ENCODE measurements around the gene CUEDC2.

Gene CUEDC2

GRCh38 chr10:102412293-102412692 is 20.1 kb downstream of the CUEDC2 start:
- TF ChIP-seq CTCF (IDR thresholded peaks at IDR 0.05; ENCODE audit: low read depth, low read length) = no peak
- DNase-seq (ENCODE audit: extremely low read depth, low read depth) = no peak

DNA sequence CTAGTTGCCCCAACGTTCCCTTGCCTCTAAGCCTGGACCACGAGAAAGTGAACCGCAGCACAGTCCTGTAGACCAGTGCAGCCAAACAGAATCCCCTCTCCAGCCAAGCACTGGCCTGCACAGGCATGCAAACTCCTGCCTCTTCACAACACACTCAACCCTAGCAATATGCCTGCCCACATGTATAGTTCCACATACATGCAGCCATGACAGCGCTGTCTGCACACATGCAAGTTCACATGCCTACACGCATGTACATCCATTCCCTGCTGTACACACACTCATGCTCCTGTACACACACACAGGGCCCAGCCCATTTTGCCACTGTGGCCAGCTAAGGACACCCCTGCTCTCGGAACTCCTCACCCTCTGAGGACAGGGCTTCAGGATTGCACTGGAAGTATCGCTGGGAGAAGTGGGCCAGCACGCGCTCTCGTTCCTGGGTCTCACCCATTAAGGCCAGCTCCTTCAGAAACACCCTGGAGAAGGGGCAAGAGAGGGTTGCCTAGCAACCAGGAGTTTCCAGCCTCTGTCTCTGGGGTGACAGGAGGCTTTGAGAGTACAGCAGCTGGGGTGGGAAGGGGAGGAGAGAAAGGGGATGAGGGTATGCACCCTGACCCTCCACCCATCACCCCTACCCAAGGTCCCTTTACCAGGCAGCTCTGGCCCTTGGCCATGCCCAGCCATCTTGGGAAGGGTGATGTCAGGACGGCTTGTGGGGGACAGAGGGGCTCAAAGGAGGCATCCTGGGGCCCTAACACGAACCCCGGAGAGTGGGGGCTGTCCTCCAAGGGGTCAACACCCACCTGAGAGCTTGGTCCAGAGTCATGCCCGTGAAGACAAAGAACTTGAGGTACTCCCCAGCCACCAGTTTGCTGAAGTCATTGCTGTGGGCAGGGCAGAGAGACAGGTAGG is 20.8 kb downstream of the CUEDC2 start:
- DNase-seq (ENCODE audit: extremely low read depth, low read depth) = no peak
- no peak for TF ChIP-seq CTCF (IDR thresholded peaks at IDR 0.05; ENCODE audit: low read depth, low read length)

DNA sequence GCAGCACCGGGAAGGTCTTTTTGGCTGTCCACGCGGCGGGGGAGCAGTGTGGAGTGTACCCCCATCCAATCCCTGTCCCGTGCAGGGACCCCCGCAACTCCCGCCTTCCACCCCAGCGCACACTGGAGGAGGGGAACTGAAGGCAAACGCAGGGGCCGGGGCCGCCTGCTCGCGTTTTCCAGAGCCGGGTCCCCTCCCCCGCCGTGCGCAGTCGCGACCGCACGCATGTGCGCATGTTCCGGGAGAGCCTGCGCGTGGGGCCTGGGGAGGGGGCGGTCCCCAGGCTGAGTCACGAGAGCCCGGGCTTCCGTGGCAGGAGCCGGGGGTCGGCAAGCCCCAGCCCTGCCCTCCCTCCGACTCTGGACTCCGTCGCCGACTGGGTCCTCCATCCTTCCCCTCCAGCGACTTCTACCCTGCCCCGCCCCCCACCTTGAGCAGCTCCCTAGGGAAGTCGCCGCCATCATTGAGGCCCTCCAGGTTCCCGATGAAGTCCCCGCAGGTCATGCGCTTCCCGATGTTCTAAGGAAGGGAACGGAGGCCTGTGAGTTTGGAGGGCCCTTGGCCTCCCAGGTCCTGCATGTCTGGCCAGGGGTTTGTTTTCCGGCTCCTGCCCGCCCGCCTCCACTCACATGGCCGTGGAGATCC is 21.8 kb downstream of the CUEDC2 start:
- no peak for DNase-seq (ENCODE audit: extremely low read depth, low read depth)
- no peak for TF ChIP-seq CTCF (IDR thresholded peaks at IDR 0.05; ENCODE audit: low read depth, low read length)

GRCh38 chr10:102409604-102410428 is 22.6 kb downstream of the CUEDC2 start:
- DNase-seq (ENCODE audit: extremely low read depth, low read depth) = no peak
- no peak for TF ChIP-seq CTCF (IDR thresholded peaks at IDR 0.05; ENCODE audit: low read depth, low read length)

DNA sequence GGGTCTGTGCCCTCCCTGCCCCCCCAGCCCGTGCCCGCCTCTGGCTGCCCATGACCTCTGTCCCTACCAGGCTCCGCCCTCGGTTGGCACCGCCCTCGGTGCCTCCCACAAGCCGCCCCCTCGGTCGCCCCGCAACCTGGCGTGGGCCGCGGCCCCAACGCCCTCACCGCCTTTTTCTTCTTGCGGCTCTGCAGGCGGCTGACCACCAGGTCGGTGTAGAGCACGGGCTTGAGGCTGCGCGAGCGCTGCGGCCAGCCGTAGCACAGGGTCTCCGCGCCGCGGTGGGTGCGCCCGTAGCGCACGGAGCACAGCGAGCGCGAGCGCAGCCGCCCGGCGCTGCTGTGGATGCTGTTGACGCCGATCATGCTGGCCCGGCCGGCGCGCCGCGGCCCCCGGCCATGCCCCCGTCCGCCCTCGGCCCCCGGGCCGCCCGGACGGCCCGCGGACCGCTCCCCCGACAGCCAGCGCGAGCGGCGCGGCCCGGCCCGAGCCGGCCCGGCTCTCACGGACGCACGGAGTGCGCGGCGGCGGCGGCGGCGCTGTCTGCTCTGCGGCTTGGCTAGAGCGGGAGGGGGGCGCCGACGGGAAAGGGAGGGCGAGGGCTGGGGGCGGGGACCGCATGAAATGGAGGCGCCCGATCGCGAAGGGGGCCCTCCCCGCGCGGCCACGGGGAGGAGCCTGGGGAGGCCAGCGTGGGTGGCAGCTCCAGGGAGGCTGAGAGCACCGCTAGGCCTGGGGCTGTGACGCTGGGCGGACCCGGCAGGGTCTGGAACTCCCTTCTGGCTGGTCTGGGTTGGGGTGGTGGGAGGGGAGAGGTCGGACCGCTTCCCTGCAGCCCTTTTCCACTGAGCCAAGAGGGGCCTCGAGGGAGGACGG is 23.4 kb downstream of the CUEDC2 start:
- DNase-seq (ENCODE audit: extremely low read depth, low read depth) = no peak
- no peak for TF ChIP-seq CTCF (IDR thresholded peaks at IDR 0.05; ENCODE audit: low read depth, low read length)

- no peak for DNase-seq (ENCODE audit: extremely low read depth, low read depth)
- TF ChIP-seq CTCF (IDR thresholded peaks at IDR 0.05; ENCODE audit: low read depth, low read length) = no peak
Measured at GRCh38 chr10:102408131-102408727, 24.1 kb downstream of the CUEDC2 start.

Data from AG09319 (cell line).